ENCODE results near the gene AIFM2.
"Not testable (repeated sequence)": the region's sequence is repeated elsewhere in the genome, so short reads cannot be mapped to it uniquely, and the experiment has no call there.

Gene AIFM2

DNA sequence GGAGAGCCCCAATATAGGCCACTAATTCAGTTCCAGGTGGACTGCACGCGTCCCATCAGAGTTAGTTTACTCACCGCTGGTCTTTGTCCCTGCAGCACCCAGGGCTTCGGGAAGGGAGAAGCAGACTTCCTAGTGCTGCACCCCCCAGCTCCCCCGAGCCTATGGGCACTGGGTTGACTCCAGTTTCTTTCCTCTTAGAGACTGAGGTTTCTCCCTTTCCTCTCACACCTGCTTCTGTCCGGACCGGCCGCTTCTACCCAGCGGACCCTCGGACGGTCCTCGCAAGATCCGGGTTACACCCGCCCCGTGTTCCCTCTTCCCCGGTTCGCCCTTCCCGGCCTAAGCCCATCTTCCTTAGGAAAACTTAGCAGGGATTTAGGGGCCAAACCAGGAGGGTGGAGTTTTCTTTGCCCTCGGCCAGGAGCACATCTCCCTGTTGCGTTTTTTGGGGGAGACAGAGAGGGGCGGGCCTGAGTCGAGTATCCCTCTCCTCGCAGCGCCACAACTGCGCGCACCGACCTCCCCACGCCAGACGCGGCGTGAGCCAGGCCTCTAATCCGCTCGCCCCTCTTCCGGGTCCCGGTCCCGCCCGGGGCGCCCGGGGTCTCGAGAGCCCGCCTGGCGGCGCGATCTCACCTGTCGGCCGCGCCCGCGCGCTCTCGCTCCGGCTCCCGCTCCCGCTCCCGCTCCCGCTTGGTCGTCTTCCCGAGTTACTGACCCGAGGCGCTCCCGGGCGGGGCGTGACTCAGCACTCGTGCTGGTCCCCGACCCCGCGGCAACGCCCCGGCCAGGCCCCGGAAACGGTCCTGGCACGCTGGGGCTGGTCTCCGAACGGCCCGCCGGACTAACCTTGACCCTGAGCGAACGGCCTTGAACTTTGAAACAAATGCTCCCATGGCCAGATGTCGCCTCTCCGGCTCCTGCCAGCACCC, at the start of gene AIFM2:
Gene AIFM2 (minus strand): TSS at position 728 of the 932 bp plus-strand sequence. CDS start 8,741 bp downstream, outside the sequence.
- peak; percentile 85 for DNase-seq

DNA sequence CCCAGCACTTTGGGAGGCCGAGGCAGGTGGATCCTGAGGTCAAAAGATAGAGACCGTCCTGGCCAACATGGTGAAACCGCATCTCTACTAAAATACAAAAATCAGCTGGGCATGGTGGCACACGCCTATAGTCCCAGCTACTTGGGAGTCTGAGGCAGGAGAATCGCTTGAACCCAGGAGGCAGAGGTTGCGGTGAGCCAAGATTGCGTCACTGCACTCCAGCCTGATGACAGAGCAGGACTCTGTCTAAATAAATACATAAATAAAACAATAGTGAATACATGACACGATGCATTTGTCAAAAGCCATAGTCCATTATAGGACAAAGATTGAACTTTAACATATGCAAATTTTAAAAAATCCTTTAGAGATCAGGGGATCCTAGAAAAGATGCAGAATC, 46.6 kb upstream of the AIFM2 start:
- DNase-seq: not testable (repeated sequence)

DNA sequence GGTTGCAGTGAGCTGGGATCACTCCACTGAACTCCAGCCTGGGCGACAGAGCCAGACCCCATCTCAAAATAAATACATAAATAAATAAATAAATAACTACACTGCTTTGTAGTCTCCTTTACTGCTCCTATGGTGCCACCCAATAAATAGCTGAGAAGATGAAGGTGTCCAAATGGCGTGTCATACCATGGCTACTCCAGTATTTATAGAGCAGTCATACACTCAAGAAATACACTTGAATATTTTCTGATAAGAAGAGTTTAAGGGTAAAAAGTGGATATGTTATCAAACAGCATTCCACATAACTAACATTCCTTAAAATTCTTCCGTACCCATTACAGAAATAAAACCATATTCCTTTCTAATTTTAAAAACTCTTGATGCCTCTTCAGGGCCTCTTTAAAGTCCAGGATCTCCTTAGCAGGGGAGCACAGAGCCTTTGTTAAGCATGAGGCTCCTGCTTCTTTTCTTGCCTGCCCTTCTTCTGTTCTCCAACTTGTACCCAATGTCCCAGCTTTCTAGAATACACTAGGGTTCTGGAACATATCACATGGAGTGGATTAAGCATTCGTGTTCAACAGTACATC, 45.6 kb upstream of the AIFM2 start:
- no peak for DNase-seq

DNA sequence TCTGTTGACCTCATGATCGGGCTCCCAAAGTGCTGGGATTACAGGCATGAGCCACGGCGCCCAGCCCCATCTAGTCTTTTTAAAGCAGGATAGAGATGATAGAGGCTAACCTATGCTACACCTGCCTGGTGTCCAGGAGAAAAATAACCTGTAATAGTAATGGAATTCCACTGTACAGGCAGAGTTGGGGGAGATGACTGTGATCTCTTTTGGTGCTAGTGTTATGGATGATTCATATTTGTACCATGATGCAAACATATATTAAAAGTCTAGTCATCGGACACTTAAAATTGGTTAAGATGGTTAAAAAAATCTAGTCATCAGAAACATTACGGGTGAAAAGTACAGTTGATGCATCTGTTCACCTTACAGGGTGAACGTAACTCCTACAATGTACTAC, 43.8 kb upstream of the AIFM2 start:
- DNase-seq: no peak

DNA sequence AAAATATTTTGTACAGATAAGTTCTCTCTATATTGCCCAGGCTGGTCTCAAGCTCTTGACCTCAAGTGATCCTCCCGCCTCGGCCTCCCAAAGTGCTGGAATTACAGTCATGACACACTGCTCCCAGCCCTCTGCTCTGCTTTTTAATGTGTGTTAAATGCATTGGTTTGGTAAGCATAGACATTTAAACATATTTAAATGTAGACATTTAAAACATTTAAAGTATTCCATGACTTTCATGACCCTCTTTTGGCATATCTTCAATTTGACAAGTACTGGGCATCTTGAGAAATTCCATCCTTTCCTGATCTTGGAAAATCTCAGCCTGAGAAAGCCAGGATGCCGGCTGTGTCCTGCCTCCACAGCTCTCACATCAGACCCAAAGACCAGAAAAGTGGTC, 42.9 kb upstream of the AIFM2 start:
- DNase-seq: no peak

DNA sequence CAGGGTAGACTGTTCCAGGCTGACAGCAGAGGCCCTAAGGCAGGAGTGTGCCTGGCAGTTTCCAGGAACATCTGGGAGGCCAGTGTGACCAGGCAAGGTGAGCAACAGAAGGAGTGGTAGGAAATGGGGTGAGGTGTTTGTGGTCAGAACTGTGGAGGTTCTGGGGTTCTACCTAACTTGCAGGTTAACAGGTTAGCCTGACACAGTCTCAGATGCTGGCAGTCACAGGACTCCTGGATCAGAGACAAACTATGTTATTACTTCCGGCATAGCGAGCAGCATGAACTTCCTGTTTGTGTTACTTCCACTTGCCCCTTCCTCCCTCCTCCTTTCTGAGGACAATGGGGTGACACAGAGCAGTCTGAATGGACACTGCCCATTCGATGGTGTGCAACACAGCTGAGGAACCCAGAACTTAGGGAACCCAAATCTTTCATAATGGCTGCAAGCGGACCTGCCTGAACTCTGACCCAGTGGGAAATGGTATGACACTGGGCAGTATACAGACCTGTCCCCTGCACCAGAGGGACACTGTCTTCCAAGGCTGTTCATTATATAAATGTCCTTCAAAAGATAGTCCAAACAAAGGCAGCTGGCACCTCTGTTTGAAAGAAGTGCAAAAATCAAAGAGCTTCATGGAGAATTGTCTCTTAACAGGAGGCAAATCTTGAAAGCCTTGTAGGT, 41.6 kb upstream of the AIFM2 start:
- DNase-seq: no peak

DNA sequence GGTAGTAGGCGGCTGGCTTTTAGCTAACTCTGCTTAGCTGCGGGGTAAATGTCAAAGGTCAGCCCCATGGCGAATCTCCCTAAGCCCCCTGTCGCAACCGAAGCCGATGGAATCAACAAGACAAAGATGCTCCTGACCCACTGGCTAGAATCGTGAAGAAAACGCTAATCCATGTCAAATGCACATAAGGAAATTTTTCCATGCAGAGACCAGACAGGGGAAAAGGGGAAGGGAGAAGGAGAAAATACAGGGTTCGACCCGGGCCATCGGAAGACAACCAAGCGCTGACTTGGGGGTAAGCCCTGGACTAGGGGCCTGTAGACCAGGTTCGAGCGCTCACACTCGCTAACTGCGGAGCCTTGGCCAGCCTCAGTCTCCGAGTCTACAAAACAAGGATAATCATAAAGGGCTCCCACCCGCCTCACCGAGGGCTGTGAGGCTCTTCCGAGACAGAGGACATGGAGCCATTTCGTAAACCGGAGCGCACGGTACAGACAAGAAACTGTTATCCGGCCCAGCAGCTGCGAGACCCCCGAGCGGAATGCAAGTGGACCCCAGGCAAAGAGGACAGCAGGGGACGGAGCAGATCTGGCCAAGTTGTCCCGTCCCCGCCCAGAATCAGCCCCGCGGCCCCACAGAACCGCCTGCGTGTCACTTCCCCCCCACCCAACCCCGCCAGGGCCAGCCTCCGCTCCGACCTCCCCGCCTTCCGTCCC, 37.2 kb upstream of the AIFM2 start:
- peak; percentile 33 for DNase-seq

DNA sequence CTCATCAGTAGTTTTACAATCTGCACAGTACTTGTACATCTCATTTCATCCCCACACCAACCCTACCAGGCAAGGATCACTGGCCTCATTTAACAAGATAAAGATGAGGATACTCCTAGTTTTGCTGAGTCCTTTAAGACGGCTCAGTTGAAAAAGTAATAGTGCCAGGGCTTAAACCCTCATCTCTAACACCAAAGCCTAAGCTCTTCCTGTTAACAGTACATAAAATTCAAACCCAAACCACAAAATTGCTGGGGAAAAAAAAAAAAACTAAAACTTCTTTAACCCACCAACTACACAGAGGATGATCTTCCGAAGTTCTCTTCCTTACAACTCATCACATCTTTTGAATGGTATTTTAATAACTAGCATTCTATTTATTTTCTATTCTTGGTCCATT, 36.4 kb upstream of the AIFM2 start:
- no peak for DNase-seq

DNA sequence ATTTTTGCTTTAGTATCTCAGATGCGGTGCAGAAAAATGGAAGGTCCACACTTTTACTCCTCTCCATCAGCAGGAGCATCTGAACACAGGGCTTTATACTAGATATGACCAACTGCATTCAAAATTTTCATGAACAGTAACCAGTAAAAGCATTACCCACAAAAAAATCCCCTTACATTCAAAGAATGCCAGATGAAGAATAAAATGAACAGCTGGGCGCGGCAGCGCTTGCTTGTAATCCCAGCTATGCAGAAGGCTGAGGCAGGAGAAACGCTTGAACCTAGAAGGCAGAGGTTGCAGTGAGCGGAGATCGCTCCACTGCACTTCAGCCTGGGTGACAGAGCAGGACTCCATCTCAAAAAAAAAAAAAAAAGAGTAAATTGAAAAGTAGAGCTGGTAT, 34.6 kb upstream of the AIFM2 start:
- no peak for DNase-seq

DNA sequence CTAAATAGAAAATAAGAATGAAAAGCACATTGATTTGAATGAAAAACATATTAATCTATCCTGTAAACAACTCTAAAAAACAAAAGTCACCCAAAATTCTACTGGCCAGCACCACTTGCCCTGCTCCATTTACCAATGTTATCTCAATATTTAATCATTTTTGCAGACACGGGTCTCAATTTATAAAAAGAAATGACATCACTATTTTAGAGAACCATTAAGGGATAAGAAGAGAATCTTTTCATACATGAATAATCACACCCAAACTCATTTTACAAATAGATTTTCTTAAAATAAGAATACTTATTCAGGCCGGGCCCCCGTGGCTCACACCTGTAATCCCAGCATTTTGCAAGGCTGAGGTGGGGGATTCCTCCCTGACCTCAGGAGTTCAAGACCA, 33.8 kb upstream of the AIFM2 start:
- DNase-seq: no peak

DNA sequence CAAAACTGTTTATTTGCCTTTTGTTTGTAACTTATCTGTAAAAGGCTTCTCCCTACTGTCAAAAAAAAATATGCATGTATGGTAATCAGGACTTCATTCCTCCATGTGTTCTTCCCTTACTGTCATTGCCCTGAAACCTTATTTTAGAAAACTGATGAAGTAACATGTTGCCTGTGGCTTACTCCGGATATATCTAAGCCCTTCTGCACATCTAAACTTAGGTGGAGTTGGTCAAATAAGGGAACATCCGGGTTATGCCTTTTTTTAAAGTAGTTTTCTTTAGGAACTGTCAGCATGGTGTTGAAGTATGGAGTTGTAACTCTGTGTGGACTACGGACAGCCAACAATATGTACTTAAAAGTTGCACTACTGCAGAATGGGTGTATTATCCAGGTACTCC, 31.5 kb upstream of the AIFM2 start:
- no peak for DNase-seq

DNA sequence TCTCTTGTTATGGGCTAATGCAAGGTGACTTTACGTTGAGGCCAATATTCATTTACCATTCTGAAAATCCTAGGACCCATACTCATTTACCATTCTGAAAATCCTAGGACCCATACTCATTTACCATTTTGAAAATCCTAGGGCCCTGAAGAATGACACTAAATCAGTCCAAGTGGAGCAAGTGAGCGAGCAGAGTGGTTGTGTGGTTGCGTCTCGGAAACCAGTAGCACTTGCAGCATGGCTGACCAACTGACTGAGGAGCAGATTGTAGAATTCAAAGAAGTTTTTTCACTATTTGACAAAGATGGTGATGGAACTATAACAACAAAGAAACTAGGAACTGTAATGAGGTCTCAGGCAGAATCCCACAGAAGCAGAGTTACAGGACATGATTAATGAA, 30.8 kb upstream of the AIFM2 start:
- no peak for DNase-seq

DNA sequence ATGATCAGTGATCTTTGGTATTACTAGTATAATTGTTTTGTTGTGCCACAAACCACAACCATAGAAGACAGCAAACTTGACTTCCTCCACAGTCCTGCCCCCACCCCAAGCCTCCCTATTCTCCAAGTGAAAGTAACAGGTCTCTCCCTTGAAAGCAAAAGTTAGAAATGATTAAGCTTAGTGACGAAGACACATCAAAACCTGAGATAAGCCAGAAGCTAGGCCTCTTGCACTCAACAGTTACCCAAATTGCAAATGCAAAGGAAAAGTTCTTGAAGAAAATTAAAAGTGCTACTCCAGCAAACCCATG, 30.2 kb upstream of the AIFM2 start:
- no peak for DNase-seq

DNA sequence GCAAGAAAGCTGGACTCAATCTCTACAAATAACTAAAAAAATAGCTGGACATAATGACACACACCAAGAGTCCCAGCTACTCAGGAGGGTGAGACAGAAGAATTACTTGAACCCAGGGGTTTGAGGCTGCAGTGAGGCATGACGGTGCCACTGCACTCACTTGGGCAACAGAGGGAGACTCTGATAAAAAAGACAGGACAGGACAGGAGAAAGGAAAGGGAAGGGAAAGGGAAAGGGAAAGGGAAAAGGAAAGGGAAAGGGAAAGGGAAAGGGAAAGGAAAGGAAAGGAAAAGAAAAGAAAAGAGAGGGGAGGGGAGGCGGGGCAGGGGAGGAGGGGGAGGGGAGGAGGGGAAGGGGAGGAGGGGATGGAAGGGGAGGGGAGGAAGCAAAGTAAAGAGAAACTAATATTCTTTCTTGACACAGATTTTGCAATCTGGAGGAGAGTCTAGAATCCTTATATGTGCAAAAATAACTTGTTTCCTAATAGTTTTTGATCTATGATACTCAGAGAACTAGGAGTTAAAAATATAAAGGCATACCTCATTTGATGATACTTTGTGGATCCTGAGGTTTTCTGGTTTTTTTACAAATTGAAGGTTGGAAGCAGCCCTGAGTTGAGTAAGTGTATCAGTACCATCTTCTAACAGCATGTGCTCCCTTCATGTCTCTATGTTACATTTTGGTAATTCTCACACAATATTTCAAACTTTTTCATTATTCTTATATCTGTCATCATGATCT, 29.7 kb upstream of the AIFM2 start:
- no peak for DNase-seq

DNA sequence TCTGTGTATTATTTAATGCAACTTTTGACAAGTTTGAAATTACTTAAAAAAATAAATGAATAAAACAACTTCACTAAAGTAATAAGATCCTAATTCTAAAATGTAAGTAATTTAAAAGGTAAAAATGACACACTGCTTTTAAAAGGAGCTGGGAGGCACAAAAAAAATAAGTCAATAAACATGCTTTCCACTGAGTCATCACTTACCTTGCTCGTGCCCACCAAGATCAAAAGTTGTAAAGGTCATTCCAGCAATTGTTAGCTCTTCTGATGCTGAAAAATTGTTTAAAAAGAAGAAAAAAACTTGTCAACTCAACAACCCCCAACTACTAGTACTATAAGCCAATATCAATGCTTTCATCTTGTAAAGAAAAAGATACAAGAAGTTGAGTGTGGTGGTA, 28.2 kb upstream of the AIFM2 start:
- DNase-seq: no peak

DNA sequence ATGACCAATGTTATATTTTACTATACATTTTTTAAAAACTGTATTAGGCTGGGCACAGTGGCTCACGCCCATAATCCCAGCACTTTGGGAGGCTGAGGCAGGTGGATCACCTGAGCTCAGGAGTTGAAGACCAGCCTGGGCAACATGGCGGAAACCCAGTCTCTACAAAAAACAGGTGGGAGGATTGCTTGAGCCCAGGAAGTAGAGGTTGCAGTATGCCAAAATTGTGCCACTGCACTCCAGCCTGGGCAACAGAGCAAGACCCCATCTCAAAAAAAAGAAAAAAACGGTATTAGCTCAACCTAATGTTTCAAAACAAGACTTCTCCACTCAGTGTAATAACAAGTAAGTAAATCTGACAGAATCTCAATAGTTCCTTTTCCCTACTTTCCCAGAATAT, 26.7 kb upstream of the AIFM2 start:
- DNase-seq: not testable (repeated sequence)

DNA sequence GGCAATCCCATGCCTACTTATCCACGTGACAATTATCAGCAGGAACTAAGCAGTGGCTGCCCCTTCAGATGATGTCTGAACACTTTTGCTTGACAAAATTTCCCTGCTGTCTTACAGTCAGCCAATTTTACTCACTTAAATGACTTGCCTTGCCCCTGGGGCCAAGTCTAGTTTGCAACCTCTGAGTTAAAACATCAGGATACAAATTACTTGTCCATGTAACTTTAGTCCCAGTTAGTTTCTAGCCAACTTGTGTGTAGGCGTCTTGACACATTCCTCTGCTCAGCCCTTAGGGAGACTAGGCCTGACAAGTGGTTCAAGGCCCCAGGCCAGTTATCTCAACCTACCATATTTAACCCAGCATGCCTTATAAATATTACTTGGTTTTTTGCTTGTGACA, 25.5 kb upstream of the AIFM2 start:
- no peak for DNase-seq

DNA sequence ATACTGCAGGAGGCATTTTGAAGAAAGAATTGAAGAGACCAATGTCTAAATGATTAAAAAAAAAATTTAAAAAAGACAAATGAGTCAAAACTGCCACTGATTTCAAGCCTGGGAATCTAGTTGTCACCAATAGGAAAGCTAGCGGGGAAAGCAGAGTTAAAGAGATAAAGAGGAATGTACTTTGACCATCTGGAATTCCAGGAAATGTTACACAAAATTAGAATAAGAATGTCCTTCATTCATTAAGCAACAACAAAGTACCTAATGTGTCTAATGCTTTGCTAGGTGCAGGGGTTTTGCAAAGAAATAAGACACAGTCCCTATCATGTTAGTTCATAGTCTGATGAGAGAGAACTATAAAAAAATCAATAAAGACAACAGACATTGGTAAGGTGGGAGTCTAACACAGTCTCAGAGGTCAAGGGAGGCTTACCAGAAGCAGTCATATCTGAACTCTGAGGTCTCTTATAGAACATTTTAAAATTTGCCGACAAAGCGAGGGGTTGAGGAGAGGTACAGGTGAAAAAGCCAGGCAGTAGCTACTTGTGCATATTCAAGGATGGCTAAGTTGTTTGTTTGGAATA, 22.7 kb upstream of the AIFM2 start:
- DNase-seq: no peak

DNA sequence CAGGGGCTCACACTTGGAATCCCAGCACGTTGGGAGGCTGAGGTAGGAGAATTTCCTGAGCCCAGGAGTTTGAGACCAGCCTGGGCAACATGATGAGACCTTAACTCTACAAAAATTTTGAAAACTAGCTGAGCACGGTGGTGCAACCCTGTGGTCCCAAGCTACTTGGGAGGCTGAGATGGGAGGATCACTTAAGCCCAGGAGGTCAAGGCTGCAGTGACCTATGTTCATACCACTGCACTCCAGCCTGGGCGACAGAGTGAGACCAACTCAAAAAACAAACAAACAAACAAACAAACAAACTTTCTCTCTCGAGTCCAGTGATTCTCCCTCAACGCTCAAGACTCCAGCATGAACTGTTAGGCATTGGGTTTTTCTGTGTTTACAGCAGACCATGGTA, 15.9 kb upstream of the AIFM2 start:
- DNase-seq: no peak

DNA sequence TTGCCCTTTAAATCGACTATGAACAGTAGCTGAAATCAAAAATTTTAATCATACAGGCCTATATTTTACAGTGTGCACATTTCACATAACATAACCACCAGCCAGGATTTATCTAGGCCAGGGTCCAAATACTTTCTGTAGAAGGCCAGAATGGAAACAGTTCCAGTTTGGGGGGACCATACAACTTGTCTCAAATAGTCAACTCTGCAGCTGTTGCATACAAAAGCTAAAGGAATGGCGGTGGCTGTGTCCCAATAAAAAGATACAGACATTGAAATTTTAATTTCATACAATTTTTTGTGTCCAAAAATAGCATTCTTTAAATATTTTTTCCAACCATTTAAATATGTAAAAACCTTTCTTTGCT, 14.6 kb upstream of the AIFM2 start:
- DNase-seq: no peak

DNA sequence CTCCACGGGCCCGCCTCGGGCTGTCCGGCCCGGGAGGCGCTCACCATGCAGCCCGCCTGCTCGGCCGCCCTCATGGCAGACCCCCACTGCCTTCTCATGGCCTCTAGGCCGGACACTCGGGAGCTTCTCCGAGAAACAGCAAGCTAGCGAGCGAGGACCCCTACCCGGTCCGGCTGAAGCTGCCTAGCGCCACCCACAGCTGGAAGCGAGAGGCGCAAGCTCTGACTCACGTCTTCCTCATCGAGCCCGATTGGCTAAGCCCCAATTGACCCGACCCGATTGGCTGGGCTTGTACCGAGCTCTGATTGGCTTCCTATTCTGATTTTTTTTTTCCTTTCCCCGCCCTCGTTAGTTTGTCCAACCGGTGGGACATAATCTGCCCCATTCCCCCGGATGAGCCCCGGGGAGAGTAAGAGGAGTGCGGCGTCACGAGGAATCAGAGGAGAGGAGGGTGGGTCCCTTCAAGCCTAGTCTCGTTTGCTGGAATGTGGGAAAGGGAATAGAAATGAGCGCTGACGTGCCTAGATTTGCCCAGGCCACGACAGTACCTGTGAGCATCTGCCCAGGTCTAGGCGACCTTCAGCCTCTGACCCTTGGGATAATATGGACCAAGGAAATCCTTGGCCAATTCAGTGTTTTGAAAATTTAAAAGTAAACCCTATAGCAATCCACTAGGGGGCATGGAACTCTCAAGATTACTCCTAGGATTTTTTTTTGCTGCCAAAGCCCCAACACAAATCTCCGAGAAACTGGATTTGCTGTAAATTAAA, 14.0 kb upstream of the AIFM2 start, which contains the start of gene TYSND1:
Gene TYSND1 (minus strand): TSS at position 212 of the 770 bp plus-strand sequence. CDS start 114 bp downstream, at position 98.
- peak; percentile 99 for DNase-seq

Data from NCI-H146 (cell line).